ENCODE results near the gene USP6NL.
"Not testable (repeated sequence)": the region's sequence is repeated elsewhere in the genome, so short reads cannot be mapped to it uniquely, and the experiment has no call there.

Gene USP6NL

DNA sequence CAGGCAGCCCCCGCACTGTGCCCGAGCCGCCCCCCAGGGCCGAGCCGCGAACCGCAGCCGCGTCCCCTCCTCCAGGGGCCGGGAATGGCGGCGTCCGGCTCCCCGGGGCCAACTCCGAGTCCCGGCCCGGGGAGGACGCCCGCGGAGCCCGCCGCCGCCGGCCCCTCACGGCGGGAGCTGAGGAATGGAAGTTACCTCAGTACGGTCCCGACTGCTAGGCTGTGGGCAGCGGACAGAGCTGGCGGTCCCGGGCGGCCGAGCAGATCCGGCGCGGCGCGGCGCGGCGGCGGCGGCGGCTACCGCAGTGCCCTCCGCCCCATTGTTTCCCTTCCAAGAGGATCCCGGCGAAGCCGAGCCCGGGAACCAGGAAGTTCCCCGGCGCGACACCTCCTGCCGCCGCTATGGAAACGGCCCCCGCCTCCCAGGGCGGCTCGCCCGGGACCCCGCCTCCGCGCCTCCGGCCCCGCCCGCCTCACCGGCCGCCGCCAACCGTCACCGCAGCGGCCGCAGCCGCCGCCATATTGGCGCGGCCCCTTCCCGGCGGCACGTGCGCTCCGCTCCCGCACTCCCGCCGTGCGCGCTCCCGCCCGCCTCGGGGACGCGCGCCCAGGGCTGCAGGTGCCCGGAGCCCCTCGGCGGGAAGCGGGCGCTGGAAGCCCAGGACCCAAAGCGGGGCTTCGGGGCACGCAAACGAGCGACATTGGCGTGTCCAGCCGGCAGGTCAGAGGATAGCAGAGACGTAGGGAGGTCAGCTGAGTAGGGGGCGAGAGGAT lies at the start of gene USP6NL:
Gene USP6NL, minus strand, starts transcription at position 403 of the 773 bp plus-strand sequence. CDS start 14,016 bp downstream, outside the sequence.
- no peak for DNase-seq

DNA sequence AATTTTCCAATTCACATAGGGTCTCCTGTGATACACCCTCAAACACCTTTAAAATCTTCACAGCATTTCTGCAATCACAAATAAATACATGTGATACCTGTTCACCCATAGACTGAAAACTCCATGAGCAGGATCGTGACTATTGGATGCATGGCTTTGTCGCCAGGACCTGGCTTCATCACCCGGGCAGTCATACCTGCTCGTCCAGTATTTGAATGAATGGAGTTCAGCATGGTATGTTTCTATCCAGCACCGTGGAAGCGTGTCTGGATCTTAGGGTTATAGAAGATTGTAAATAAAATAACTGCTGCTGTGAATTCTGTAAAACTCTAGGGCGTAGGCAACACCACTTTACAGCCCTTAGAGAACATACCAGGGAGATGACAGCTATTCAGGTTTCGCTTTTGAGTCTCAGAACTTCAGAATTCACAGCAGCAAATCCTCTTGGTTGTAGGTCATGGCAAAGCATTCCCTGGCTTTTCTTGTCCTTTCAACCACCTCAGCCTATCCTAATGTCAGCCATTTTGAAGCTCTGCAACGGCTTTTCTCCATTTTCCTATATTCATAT lies 47.4 kb upstream of the USP6NL start:
- DNase-seq: no peak

DNA sequence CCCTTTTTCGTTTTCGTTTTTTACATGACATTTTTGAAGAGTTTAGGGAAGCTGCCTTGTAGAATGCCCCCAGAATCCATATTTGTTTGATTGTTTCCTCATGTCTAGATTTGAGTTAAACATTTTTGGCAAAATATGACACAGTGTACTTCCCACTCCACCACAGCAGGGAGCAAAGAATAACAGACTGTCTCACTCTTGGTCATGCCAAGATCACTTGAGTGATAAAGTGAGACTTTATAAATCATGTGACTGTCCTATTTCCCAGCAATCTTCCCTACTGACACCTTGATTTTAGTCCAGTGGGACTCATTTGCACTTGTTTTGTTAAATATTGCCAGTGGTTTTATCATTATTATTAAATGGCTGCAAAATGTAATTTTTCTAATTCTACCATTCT lies 44.4 kb upstream of the USP6NL start:
- no peak for DNase-seq

DNA sequence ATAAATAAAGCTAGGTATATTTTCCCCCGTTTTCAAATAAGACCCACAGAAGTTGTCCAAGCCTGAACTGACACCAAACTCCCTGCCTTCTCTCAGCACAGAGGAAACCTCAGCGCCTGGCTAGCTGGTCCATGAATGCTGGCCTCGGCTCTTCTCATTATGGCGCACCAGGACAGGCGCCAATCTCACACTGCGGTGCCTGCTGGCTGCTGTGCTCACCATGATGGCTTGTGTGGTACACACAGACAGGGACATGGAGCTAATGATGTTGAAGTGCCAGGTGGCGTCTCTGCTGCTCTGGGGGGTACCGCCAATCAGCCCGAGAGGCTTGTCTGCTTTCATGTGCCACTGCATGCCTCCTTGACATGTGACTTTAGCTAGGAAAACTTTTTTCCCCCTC lies 43.2 kb upstream of the USP6NL start:
- no peak for DNase-seq

DNA sequence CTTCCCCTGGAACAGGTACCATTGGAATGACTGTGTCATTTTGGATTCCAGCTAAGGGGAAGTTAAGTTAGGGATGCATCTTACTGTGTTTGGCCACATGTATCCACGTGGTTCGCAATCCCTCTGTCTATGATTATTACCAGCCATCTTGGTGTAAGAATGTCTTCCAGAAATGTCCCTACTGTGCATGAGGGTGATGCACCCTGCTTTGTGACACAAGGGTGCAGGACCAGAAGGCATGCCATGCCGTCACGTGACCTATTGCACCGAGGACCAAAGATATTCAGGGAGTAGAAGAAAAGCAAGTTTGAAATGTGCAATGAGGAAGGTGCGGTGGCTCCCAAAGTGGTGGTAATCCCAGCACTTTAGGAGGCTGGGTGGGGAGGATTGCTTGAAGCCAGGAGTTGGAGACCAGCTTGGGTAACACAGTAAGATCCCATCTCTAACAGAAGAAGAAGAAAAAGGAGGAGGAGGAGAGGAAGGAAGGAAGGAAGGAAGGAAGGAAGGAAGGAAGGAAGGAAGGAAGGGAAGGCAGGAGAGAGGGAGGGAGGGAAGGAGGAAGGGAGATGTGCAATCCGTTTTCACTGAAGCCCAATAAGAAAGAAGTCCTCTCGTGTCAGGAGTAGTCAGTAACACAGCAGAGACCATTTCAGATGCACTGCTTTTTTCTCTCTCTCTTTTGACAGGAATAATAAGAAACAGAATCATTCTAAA lies 42.5 kb upstream of the USP6NL start:
- no peak for DNase-seq

DNA sequence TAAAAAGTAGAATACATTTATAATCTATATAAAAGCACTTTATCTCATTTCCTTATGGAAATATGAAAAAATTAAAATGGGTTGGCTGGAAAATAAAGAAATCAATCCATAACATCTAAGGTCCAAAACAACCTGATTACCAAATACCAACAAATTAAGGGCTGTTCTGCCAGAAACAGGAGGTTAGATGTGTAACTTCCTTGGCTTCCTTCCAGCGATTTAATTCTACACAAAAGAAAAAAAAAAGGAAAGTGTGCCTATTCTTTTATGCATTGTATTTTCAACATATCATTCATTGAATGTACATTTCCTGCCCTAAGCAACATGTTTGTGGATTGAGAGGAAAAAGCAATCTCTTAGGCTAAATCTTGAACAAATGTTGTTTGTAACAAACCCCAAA lies 36.2 kb upstream of the USP6NL start:
- no peak for DNase-seq

DNA sequence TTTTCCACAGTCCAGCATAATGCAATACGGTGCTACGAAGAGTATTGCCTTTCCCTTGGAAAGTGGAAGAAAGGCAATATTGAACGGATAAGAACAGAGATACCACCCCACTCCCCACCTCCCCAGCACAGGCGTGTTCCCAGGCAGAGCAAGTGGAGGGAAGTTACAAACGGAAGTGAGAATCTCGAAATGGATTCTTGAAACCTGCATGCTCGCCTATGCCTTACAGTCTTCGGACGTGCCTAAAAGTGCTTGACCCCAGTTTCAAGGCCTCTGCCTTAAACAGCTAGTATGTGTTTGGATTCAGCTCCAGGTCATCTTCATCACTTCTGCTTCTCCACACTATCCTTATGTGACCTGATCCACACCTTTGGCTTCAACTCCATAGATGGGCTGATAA lies 35.0 kb upstream of the USP6NL start:
- DNase-seq: no peak

DNA sequence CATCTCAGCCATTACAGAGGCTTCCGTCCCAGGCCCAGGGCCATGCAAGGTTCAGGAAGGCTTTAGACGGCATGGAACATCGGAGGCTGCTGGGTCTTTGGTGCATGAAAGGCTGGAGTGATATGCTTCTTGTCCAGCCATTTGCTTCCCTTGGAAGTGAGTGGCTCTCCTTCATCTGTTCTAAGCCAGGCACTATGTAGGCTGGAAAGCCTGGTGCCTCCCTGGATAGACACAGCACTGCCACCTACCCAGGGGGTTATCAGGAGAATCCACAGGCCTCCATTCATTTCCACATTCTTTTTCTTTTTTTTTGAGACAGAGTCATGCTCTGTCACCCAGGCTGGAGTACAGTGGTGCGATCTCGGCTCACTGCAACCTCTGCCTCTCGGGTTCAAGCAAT lies 31.6 kb upstream of the USP6NL start:
- no peak for DNase-seq

DNA sequence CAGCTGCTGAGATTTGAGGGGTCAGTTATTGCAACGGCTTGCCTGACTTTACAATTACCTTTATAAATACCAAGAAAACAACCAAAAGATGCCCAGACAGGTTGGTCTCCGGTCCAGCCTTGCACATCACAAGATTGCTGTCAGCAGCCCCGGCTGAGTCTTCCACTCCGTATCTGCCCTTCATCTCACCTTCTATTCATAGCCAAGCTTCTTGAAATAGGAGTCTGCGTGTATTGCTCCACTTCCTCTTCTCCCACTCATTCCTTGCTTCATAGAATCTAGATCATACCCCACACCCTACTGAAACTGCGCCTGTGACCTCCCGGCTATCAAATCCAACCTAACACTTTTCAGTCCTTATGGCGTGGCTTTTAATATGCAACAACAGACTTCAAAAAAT lies 31.1 kb upstream of the USP6NL start:
- DNase-seq: peak; percentile 49

DNA sequence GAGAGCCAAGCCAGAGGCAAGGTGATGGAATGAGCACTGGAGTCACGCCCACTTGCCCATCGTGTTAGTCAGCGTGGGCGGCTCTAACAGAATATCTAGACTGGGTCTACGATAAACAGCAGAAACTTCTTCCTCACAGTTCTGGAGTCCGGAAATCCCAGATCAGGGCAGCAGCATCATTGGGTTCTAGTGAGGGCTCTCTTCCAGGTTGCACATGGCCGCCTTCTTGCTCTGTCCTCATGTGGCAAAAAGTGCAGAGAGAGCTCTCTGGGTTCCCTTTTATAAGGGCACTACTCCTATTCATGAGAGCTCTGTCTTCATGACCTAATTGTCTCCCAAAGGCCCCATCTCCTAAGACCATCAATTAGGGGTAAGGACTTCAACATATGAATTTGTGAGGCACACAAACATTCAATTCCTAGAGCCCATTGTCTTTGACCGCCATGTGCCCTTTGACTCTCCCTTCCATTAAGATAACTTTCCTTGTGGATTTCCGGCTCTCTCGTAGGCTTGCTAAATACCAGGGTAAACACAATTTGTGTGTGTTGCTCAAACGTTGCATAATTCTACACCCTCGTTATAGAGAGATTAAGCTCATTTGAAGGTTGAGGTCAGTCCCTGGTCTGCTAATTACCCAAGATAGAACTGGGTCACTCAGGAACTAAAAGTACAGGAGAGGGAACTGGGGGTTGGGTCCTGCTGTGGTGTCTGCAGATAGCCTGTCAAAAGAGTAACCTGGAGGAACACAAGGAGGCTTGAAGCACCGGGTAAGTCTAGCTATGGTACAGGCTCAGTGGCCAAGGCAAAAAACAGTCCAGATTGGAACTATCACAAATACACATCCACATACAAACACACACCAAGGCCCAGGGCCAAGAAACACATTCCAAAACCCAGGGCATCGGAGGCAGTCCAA lies 28.7 kb upstream of the USP6NL start:
- DNase-seq: no peak

DNA sequence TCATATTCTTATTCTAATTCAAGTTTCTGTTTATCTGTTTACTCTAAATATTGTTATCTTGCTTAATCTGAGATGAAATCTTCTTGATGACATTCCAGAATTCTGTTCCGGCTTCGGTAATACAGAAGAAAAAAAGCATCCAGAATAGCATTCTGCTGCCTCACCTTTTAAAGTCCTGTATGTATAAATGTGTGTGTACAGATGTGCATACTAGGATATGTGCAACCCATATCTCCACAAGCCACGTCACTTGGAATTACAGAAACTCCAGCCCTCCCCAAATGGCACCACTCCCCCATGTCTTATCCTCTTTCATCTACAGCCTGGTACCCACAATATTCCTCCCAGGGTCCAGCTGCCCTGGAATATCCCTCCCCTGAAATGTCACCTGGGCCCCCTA lies 27.9 kb upstream of the USP6NL start:
- no peak for DNase-seq

DNA sequence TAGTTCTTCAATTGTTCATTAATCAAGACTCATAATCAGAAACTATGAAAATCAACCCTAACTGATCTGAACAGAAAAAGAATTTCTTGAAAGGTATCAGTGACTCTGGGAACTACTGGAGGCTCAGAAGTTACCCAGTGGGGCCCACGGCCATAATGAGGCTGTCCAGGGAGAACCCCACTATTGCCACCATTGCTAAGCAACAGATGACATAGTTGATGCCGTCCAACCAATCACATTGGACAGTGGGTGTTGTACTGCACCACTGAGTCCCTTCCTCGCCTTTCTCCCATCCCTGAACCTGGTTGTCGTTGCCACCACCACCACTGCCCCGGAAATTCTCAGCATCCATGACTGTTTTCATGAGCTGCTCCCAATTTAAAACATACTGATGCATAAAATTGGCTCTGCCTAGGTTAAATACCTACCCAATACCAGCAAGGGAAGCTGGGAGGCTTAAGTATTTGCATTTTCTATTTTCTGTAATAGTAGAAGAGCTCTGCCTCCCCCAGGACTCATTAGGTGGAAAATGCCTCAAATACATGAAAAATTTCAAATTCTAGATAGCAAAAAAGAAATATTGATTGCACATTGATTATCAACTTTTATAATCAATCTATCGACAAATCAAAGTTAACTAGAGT lies 26.7 kb upstream of the USP6NL start:
- DNase-seq: no peak

DNA sequence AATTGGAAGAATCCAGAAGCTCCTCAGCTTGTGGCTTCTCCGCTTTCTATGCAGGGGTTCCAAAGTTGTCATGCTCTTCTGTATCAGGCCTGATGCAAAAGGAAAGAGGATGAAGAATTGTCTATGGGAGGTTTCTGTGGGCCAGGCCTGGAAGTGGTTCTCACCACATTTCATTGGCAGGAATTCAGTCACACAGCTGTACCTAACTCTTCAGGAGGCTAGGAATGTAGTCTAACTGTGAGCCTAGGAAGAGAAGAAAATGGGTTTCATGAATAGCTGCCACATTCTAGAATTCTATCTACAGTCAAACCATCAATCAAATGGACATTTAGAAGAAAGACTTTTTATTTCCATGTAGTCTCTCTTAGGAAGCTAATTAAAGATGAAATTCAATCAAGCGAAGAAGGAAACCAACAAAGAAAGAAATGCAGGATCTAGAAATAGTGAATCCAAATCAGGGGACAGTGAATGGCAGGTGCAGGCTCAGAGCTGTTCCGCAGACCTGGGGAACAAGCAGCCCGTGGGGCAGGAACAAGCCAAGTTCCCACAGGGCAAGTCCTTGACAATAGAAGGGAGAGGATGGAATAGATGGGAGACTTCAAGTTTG lies 25.4 kb upstream of the USP6NL start:
- no peak for DNase-seq

DNA sequence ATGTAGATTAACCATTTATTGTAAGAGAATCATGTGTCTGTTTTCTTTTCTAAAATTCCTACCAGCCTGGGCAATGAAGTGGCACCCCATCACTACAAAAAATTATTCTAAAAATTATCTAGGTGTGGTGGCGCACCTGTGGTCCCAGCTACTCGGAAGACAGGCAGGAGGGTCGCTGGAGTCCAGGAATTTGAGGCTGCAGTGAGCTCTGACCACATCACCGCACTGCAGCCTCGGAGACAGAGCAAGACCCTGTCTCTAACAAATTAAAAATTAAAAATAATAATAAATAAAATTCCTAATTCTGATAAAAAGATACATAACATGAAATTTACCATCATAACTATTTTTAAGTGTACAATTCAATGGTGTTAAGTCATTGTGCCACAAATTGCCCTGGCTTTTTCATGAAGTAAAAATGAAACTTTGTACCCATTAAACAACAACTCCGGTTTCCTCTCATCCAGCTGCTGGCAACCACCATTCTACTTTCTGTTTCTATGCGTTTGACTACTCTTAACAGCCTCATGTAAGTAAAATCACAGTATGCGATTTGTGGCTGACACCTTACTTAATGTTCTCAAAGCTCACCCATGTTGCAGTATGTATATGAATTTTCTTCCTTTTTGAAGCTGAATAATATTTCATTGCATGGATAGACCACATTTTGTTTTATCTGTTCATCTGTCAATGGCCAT lies 20.6 kb upstream of the USP6NL start:
- no peak for DNase-seq

DNA sequence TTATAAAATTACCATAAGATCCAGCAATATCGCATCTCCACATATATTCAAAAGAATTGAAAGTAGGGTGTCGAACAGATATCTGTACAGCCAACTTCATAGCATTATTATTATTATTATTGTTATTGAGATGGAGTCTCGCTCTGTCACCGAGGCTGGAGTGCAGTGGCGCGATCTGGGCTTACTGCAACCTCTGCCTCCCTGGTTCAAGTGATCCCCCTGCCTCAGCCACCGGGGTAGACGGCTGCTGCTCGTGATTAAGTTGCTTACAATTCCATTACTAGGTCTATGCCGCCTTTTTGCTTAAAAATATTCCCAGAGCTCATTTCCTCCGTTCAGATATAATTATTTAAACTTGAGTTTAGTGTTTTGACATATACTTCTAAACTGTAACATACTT lies 19.8 kb upstream of the USP6NL start:
- no peak for DNase-seq

DNA sequence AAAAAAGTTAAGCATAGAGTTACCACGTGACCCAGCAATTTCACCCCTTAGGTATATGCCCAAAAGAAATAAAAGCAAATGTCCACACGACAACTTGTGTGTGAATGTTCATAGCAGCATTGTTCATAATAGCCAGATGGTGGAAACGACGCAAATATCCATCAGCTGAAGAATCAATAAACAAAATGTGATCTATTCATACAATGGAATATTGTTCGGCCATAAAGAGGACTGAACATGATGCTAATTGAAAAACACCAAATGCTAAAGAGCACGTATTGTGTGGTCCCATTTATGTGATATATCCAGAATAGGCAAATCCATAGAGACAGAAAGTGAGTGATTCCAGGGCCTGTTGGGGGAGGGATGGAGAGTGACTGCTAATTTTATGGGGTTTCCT lies 18.3 kb upstream of the USP6NL start:
- DNase-seq: no peak

DNA sequence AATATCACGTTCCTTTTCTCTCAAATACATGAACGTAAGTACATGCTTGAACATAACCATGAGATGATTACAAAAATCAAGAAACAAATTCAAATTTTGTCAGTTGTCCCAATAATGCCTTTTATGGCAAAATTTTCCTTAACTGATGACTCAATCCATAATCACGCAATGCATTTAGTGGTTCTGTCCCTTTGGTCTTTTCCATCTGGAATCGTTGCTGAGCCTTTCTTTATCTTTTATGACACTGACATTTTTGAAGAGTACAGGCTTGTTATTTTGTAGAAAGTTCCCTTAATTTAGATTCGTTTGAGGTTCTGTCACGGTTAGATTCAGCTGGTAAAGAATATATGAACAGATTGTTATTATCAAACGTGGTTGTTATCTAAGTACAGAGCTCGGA lies 16.5 kb upstream of the USP6NL start:
- DNase-seq: not testable (repeated sequence)

DNA sequence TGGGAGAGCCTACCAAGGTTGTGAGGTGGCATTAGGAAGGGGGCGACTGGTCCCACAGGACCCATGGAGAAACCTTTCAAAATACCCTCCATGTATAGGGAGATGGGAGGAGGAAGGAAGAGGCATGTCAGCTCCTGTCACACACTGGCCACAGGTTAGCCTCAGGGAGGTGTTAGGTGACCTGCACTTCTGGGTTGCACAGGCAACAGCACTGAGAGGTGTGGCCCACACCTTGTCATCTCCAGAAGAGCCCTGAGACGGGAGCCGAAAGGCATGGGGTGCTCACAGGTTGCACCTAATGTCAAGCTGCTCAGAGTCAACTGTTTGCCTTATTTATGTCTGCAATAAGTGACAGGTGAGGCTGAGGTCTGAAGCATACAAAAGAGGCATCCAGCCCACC lies 14.6 kb upstream of the USP6NL start:
- no peak for DNase-seq

DNA sequence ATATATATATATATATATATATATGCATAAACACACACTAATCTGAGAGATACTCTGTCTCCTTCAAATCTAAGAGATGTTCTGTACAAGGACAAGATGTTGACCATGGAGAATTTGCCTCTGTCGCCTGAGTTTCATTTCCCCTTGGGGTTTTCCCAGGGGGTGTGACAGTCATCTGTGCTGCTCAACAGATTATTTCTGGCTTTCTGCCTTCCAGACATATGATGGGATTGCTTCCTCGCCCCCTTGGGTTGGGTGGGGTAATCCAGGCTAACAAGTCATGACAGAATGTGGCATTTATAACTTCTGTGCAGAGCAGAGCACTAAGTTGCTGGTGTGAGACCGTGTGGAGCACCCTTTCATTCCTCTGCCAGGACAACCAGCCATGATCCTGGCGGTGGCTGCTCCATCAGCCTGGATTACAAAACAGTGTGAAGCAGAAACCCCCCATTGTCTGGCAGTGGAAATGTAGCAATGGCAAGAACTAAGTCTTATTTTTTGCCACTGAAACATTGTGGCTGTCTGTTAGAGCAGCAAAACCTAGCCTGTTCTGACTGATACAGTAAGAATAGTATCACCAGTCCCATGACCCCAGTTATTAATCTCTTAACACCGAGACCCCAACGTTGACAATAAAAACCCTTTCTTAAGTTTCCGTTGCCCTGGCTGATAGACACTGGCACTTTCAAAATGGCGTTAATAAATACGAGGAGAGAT lies 13.7 kb upstream of the USP6NL start:
- DNase-seq: no peak

DNA sequence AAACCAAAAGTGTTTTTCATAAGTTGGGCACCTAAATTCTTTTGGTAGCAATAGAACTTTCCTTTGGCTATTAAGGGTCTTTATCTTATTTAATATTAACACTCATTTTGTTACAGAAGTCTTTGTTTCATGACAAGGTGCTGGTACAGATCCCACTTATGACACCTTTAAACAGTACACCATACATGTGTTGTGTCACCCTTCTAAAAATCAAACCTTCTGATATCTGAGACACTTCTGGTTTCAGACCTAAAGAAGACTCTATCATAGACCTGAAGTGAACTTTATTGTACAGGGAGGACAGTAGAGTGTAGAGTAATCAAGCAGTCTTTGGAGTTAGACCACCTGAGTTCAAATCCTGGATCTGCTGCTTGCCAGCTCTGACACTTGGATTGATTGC lies 5.8 kb upstream of the USP6NL start:
- no peak for DNase-seq

DNA sequence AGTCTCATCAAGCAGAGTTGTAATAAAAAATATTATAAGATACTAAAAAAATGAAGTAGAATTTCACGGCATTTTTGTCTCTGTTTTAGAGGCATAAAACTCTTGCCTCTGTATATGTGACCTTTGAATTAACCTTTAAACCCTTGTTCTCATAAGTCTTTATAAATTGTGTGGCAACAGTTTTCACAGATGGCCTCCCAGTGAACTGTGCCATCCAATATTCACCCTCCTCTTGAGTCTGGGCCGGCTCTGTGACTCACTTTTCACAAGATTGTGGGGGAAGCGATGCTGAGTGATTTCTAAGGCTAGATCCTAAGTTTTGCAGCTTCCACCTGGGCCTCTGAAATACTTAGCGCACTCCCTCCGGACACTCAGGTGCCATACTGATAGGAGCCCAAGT lies 4.6 kb upstream of the USP6NL start:
- DNase-seq: no peak
